ENCODE measurements around the gene HIGD1C.
"Not testable (repeated sequence)": the region's sequence is repeated elsewhere in the genome, so short reads cannot be mapped to it uniquely, and the experiment has no call there.

The HIGD1C gene

DNA sequence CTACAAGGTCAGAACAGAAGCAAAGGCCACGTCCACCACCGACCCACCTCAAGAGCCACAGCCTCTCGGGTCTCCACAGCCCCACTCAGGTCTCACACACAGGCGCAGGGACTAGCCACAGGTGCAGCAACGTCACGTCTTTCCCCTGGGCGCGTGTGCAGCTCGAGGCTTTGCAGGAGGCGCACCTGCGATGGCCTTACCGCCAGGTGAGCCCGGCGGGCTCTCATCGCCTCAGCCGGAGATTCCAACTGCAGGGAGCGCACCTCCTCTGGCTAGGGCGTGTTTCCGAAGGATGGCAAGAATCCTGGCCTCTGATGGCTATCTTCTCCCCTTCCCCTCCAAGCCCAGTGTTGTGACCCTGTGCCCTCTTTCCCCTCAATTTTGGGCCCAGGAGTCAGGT is at the start of gene HIGD1C:
HIGD1C (plus strand) TSS at position 35 of the 400 bp plus-strand sequence. CDS start 1,455 bp downstream, outside the sequence.
- DNase-seq = no peak

DNA sequence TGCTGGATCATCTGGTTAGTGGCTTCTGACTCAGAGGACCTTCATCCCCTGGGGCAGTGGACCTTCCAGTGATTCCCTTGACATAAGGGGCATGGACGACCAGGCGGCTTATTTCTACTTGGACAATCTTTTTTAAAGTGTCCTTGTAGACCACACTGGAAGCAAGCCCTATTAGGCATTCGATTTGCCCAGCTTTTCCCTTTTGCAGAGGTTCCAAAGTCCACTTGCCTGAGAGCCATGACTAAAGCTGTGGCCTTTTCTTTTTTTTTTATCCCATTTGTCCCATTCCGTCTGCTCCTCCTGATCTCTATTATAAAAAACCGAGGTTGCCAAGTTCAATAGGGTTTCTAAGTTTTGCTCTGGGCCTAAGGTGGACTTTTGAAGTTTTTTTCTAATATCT is 43.9 kb upstream of the HIGD1C start:
- not testable (repeated sequence) for DNase-seq

DNA sequence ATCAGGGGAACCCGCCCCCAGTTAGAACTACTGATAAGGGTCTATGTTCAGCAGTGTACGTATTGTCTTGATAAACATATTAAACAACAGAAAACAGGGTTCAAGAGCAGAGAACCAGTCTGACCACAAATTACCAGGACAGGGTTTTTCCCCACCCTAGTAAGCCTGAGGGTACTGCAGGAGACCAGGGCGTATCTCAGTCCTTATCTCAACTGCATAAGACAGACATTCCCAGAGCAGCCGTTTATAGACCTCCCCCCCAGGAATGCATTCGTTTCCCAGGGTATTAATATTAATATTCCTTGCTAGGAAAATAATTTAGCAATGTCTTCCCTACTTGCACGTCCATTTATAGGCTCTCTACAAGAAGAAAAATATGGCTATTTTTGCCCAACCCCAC is 40.0 kb upstream of the HIGD1C start:
- DNase-seq = not testable (repeated sequence)

GRCh38 chr12:50913224-50913623 is 39.1 kb upstream of the HIGD1C start:
- DNase-seq = no peak

DNA sequence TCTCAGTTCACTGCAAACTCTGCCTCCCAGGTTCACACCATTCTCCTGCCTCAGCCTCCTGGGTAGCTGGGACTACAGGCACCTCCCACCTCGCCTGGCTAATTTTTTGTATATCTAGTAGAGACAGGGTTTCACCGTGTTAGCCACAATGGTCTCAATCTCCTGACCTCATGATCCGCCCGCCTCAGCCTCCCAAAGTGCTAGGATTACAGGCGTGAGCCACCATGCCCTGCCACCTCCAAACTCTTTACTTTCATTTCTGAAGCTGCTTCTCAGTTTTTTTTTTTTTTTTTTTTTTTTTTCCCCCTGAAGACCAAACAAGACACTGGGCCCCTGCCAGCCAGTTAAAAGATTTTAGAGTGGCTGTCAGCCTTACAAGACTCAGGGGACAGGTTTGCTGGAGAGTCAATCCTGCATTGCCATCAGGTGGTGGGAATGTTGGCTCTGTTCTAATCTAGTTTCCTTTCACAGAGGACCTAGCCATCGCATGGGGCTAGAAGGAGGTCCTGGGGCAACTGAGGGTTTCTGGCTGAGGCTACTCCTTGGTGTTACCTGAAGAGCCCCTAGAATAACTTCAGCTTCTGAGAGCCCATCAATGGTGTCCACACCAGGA is 37.4 kb upstream of the HIGD1C start:
- no peak for DNase-seq

DNA sequence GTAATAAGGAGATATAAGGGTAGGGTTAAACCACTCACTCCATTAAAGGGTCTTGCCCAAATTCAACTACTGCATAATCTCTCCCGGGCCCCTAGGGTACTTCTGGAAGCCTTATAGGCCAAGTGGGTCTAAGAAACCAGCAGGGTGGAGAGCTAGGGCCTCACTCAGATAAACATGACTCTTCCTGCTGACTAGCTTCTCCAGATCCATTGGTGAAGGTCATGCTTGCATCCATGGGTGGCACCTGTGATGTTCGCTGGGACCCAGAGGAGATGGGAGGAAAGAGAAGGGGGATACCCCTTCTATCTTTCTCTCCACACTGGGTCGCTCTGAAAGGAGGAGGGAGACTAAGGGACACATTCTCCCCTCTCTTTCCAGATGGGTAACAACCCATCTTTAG is 36.1 kb upstream of the HIGD1C start:
- DNase-seq = no peak

GRCh38 chr12:50918584-50919316 is 33.6 kb upstream of the HIGD1C start:
- DNase-seq = no peak

GRCh38 chr12:50922820-50923219 is 29.5 kb upstream of the HIGD1C start:
- DNase-seq = no peak

GRCh38 chr12:50923361-50924130 is 28.8 kb upstream of the HIGD1C start:
- no peak for DNase-seq

GRCh38 chr12:50924131-50924438 is 28.3 kb upstream of the HIGD1C start:
- no peak for DNase-seq

DNA sequence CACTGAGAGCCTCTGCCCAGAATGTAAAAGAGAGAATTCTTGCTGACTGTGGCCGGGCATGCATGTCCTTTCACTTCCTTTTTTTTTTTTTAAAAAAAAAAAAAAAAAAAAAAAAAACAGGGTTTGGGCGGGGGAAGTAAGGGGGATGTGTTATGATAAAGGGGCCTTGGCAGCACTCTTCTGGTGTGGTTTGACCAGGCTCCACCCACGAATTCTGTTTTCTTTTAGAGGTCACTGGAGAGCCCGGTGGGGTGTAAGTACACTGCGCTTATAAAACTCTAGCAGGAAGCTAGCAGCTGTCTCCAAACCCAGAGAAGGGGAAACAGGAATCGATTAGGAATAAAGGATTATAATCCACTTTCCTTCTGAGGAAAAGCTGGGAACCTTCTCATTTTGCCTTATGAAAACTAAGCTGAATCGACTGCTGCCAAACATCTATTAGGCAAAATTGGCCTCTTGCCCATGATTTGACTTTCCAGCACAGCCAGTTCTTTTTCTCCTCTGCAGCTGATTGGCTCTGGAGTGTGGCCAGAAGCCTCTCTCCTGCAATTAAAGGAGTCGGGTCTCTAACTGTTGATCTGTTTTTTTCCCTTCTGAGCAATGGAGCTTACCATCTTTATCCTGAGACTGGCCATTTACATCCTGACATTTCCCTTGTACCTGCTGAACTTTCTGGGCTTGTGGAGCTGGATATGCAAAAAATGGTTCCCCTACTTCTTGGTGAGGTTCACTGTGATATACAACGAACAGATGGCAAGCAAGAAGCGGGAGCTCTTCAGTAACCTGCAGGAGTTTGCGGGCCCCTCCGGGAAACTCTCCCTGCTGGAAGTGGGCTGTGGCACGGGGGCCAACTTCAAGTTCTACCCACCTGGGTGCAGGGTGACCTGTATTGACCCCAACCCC is 27.7 kb upstream of the HIGD1C start:
- peak in 1 of 2 experiments; percentile 49 for DNase-seq

DNA sequence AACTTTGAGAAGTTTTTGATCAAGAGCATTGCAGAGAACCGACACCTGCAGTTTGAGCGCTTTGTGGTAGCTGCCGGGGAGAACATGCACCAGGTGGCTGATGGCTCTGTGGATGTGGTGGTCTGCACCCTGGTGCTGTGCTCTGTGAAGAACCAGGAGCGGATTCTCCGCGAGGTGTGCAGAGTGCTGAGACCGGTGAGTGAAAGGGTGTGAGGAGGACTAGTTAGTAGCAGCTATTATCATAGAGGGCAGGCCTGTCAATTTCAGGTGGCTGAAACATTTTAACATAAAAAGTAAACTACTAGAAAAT is 27.0 kb upstream of the HIGD1C start:
- DNase-seq = no peak

DNA sequence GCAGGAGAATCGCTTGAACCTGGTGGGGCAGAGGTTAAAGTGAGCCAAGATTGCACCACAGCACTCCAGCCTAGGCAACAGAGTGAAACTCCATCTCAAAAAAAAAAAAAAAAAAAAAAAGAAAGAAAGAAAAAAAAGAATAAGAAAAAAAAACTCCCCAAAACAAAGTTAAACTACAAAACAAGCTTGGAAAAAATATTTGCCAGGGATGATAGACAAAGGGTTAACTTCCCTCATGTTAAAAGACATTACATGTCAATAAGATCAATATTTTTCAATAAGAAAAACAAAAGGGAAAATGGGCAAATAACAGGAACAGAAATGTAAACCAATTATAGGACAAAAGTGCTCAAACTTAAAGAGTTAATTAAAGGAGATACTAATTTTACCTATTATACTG is 26.4 kb upstream of the HIGD1C start:
- DNase-seq = no peak

DNA sequence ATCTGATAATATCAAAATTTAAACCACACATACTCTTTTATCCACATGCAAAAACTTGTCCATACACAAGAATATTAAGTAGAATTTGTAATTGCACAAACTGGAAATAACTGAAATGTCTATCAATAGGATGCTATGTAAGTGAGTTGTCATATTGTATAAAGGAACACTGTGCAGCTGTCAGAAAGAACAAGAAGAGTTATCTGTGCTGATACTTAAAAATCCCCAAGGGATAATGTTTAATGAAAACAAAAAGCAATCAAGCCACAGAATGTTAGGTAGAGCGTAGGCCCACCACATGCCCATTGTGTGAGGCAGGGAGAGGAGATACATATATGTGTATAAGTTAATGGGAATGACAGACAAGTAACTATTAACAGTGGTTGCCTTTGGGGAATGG is 25.9 kb upstream of the HIGD1C start:
- DNase-seq = no peak

DNA sequence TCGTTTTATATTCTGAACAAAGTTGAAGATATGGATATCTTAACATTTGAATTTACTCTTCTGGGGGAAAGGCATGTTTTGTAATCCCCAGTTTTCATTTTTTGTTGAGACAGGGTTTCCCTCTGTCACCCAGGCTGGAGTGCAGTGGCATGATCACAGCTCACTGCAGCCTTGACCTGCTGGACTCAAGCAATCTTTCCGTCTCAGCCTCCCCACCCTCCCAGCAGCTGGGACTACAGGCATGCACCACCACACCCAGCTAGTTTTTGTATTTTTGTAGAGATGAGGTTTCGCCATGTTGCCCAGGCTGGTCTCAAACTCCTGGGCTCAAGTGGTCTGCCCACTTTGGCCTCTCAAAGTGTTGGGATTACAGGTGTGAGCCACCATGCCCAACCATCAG is 25.4 kb upstream of the HIGD1C start:
- not testable (repeated sequence) for DNase-seq

DNA sequence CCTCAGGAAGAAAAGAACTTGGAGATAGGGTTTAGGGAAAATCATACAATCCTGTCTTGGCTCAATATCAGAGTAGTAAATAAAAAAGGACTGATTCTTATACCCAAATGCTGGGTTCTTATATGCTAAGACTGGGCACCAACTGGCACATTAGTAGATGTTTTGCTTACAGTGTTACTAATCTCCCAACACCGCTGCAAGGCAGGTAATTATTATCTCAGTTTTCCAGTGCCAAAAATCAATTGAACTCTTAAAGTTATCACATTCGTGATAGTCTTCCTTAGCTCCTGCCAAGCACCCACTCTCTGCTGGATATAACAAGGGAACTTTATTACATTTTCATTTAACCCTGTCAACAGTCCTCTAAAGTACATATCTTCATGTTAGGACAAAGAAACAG is 25.0 kb upstream of the HIGD1C start:
- no peak for DNase-seq

- DNase-seq = no peak
These were observed 24.5 kb upstream of the HIGD1C start for GRCh38 chr12:50927766-50928224.

DNA sequence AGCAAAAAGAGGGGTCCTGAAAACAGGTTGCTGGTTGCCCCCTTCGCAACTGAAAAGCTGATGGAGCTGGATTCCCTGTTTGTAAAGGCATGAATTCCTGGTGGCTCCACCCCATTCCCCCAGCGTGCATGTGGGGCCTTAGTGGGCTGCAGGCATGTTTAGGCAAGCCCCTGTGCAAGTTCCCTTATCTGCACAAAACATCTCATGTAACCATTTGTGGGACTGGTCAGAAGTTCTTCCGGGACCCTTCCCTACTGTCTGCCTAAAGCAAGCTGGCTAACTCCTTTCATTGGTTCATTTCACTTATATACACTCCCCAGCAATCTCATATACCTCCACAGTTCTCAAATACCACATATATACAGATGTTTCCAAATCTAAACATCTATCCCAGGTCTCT is 24.0 kb upstream of the HIGD1C start:
- DNase-seq = peak in 1 of 2 experiments; percentile 31

DNA sequence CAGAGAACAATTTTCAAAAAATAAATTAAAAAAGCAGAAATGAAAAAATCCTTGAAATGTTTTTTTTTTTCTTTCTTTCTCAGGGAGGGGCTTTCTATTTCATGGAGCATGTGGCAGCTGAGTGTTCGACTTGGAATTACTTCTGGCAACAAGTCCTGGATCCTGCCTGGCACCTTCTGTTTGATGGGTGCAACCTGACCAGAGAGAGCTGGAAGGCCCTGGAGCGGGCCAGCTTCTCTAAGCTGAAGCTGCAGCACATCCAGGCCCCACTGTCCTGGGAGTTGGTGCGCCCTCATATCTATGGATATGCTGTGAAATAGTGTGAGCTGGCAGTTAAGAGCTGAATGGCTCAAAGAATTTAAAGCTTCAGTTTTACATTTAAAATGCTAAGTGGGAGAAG is 22.5 kb upstream of the HIGD1C start:
- no peak for DNase-seq

DNA sequence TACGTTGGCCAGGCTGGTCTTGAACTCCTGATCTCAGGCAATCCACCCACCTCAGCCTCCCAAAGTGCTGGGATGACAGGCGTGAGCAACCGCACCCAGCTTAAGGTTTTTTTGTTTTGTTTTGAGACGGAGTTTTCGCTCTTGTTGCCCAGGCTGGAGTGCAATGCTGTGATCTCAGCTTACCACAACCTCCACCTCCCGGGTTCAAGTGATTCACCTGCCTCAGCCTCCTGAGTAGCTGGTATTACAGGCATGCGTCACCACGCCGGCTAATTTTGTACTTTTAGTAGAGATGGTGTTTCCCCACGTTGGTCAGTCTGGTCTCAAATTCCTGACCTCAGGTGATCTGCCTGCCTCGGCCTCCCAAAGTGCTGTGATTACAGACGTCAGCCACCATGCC is 21.9 kb upstream of the HIGD1C start:
- not testable (repeated sequence) for DNase-seq

DNA sequence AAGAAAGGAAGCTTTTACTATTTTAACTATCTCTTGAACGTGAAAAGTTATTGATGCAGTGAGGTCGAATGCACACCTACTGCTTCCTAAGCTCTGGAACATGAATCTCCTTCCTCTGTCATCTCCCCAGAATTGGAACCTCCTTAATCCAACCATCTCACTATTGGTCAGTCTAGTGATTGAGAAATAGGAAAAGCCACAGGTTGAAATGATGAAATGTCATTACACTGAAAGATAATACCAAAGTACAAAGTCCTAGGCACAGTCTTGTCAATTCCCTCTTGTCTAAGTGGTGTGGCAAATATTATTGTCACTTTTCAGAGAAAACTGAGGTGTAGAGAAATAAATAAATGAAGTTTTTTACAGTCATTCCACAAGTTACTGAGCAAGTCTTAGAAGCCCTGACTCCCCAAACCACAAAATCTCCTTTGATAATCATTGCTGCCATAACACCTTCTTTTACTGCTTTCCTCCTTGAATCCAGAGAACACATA is 19.5 kb upstream of the HIGD1C start:
- no peak for DNase-seq

DNA sequence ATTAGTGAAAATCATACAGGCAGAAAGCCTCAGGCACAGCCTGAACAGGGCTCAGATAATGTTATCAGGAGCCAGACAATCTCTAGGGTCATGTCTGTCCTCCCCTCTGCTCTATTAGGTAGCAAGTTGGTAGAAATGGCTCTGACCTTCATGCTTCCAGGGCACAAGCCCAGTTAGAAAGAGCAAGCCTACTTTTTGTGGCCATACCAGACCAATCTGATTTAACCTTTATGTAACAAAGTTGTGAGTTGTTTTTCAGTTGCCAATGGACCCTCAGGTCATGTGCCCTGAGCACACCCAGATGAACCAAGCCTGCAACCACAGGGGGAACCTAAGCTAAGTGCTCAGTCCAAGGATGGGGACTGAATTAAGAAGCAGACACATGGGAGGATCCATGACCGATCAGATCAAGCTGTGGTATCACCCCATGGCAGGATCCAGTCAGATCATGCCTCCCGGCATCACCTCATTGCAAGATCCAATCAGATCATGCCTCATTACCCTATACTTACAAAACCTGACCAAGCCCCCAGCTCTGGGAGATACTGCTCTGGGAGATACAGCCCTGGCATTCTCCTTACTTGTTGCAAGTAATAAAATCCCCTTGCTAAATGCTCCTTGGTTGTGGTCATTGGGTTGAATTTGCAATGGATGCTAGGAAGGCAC is 18.8 kb upstream of the HIGD1C start:
- no peak for DNase-seq
